Activated CD4-positive, alpha-beta T cell treated with anti-CD3 and anti-CD28 coated beads for 4 hours (primary cell): Measurements from ENCODE around the gene C10orf53.
"Not testable (repeated sequence)": the region's sequence is repeated elsewhere in the genome, so short reads cannot be mapped to it uniquely, and the experiment has no call there.

ENCODE experiments used
- DNase-seq, 2 donors: peaks; one replicate each; pipeline ENCODE4 v3.0.0-alpha.2; 2020

Gene C10orf53

GRCh38 chr10:49652421-49653272 lies 26.8 kb upstream of the C10orf53 start:
- DNase-seq = no peak

- no peak for DNase-seq
Measured at GRCh38 chr10:49653273-49653929, 26.1 kb upstream of the C10orf53 start.

DNA sequence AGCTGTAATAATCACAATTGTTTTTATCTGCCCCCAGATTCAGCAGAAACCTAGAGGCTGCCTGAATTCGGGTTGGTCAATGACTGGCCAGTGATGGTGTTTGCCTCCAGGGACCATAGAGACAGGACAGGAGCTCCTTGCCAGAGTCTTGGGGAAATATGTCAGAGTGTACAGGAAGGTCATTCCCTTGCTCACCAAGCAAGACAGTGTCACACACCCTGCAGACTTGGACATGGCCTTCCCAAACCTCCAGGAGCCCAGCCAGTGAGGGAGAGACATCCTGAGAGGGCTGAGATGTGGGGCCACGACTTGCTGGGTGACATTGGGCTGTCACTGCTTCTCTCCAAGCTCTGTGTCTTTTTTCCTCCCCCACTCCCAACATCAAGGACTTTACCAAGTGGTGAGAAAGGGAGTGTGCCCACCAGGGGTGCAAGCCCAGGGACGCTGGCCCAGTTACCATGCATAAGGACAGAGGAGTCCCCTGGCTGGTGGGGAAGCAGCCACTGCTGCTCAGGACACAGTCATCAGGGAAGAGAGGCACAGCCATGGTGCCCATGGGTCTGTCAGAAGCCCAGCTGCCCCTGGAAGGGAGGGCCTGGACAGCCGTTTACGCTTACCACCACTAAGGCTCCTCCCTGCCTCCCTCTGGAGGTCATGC lies 25.3 kb upstream of the C10orf53 start:
- DNase-seq = no peak

DNA sequence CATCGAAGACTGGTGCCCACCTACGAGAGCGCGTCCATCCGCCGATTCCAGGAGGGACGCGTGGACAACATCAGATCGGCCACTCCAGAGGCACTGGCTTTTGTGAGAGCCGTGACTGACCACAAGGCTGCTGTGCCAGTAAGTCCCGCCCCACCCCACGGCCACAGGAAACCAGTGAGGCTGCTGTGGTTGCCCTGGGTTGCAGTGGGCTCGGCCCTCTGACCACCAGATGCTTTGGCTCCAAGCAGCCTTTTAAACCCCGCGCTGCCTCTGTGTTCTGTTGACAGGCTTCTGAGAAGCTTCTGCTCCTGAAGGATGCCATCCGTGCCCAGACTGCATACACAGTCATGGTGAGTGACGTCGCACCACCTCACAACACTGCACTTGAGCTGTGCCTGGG lies 24.4 kb upstream of the C10orf53 start:
- no peak for DNase-seq

GRCh38 chr10:49656845-49657493 lies 22.5 kb upstream of the C10orf53 start:
- DNase-seq = no peak

DNA sequence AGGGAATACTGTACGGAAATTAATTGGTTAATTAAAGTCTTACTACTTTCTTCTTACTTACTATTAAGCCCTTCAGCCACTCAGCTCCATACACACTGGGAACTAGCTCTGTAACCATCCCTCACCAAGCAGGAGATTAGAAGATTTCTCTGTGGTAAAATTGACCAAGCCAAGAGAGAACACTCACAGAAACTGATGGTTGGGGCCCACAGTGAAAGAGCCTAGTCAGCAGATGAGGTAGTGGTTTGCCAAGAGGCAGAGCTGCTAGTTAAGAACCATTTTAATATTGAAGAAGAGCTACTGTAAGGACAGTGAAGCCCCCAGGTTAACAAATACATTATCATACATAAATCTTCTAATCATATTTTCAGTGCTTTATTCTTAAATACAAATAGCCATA lies 21.8 kb upstream of the C10orf53 start:
- DNase-seq = no peak

- DNase-seq = no peak
Measured at GRCh38 chr10:49661140-49661856, 18.2 kb upstream of the C10orf53 start.

DNA sequence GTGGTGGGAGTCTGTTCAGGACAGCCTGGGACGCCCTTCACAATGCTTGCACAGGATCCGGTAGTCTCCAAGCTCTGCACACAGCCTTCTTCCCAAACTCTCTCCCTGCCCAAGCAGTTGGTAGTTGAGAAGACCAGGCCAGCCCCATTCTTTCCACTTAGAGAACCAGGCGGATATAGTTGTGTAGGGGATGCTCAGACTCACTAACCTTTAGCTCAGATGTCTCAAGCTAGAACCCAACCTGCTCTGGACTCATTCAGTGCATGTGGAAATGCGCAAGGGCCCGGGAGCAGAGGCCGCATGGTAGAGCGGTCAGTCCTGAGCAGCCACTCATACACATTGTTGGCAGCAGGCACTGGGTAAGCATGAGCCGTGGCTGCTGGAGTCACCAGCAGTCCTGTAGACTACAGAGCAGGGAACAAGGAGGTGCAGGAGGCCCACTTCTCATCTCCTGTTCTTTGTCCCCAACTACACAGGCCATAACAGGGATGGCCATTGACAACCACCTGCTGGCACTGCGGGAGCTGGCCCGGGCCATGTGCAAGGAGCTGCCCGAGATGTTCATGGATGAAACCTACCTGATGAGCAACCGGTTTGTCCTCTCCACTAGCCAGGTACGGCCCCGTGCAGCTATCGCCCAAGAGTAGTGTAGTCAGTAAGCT lies 17.2 kb upstream of the C10orf53 start:
- DNase-seq = no peak

DNA sequence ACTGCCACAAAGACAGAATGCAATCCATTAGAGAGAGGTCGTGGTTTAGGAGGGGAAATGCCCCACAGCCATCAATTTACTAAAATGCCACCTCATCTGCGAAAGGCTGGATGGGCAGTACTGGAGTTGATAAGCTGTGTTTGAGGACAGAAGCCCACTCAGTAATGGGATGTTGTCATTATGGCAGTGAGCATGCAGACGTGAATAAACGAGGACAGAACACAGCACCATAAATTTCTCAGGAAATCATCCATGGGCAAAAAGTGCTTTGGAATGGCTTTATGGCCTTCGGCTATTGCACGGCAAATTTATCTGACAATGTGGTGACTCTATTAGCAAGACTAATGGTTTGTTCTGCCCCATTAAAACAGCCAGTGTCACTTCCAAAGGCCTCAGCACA lies 15.9 kb upstream of the C10orf53 start:
- DNase-seq = no peak

DNA sequence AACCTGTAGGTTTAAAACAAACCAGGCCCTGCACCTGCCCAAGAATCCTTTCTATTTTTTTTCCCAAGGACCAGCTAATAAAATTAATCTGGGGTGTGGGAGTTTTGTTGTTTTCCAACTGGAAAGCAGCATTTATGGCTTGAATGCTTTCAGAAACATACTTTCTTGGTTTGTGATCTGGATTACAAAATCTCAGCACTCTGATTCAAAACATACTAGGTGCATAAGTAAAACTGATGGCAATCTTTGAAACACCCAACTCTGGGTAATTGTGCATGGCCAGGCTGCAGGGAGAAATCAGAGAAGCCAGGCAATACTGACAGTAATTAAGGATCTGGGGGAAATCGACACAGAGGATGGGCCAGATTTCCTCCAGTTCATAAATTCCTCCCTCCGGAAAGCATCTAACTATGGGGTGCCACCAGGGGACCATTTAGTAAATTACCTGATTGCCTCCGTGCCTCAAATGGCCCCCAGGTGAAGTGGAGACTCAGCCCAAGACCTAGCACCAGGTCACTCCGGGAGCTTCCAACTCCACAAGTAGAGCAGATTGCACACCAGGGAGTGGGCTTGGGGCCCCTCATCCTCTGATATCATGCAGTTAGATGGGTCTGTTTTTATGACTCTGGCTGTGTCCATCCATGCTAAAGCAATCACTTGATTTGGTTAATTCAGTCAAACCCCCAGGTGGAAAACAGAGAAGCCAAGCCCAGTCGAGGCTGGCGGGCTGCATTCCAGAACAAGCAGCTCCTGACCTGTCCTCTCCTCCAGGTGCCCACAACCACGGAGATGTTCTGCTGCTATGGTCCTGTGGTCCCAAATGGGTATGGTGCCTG lies 15.2 kb upstream of the C10orf53 start:
- no peak for DNase-seq

DNA sequence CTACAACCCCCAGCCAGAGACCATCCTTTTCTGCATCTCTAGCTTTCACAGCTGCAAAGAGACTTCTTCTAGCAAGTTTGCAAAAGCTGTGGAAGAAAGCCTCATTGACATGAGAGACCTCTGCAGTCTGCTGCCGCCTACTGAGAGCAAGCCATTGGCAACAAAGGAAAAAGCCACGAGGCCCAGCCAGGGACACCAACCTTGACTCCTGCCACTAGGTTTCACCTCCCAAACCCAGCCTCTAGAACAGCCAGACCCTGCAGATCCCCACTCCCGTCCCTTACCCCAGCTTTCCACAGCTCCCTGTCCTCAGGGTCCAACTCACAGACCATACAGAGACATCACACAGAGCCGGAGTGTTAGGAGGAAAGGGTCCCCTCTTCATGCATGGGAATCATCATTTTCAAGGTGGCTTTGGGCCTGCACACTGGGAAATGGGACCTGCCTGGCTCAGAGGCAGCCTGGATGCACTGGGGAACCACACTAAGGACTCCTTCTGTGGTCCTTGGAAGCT lies 14.6 kb upstream of the C10orf53 start:
- DNase-seq = no peak

- no peak for DNase-seq
Measured at GRCh38 chr10:49666054-49666615, 13.3 kb upstream of the C10orf53 start.

GRCh38 chr10:49666685-49667084 lies 12.8 kb upstream of the C10orf53 start:
- no peak for DNase-seq

GRCh38 chr10:49667991-49668390 lies 11.5 kb upstream of the C10orf53 start:
- no peak for DNase-seq

DNA sequence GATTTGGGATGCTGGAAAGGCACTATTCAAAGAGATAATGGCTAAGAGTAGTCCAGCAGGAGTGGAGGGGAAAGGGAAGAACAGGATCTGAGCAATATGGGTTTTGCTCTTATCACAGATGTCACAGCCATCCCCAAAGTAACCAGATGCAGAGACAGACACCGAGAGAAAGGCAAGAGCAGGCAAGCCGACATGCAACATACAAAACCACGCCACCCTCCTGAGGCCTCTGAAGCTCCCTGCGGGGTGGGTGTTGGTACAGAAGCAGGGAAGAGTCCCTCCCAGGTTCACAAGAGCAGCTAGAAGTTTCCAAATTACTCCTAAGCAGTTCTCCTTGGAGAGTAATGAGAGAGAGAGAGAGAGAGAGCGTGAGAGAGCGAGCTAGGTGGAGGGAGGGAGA lies 10.8 kb upstream of the C10orf53 start:
- DNase-seq = no peak

DNA sequence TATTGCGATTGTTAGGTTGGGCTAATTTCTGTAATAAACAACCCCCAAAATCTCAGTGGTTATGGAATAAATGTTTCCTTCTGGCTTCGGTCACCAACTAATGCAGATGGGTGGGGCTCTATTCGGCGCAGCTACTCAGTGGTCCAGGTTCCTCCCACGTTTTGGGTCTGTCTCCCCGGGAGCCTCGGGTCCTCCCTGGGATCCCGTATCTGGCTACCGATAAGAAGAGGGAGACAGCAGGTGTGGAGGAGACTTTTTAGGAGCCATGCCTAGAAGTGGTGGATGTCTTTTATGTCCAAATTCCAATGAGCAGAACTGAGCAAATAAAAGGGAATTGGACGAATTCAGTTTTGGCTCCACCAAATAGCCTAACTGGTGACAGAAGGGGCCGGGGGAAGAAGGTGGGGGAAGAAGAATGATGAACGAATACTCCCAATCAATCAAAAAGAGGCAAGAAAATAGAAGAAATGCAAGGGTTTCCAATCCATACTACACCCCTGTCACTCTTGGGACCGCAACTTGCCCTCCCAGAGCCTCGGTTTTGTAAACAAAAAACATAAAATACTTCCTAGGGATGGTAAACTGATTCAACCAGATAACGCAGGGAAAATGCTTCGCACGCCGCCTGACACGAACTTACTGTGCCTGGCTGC lies 498 bp upstream of the C10orf53 start:
- no peak for DNase-seq

- DNase-seq = not testable (repeated sequence)
Measured at GRCh38 chr10:49682449-49682848, 3.0 kb downstream of the C10orf53 start.

DNA sequence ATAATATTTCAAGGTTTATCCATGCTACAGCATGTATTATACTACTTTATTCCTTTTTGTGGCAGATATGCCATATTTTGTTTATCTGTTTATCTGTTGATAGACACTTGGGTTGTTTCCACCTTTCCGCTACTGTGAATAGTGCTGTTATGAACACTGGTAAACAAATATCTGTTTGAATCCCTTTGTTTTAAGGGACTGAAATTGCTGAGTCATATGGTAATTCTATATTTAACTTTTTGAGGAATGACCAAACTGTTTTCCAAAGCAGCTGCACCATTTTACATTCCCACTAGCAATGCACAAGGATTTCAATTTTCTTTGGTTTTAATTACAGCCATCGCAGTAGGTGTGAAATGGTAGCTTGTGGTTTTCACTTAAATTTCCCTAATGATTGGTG lies 3.4 kb downstream of the C10orf53 start:
- no peak for DNase-seq

DNA sequence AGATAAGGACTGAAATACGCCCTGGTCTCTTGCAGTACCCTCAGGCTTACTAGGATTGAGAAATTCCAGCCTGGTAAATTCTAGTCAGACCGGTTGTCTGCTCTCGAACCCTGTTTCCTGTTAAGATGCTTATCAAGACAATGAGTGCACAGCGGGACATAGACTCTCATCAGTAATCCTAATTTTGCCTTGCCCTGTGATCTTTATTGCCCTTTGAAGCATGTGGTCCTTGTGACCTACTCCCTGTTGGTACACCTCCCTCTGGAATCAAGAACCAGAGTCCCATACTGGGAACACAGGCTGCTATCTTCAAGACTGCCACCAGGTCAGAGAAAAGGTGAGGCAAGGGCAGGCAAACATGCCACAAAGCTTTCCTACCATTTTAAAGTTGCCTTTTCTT lies 7.2 kb downstream of the C10orf53 start:
- no peak for DNase-seq

DNA sequence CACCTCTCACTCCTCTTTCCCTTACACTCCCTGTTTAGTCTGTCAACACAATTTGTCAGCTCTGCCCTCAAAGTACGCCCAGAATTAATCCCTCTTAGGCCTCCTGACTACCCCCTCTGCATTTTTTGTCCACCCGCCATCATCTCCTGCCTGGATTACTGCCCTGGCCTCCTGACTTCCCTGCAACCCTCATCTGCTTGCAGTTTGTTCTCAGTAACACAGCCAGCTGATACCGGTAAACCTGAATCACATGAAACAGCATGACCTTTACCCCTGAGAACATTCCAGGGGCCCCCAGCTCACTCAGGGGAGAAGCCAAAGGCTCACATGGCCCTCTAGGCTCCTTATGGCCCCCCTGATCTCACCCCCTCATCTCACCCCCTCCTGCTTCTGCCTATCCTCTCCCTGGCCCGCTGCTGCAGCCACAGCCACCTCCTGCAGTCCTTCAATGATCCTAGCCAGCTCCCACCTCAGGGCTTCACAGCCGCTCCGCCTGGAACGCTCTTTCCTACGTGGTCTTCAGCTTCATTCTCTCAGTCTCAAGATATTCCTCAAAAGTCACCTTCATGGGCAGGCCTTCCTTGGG lies 8.9 kb downstream of the C10orf53 start:
- DNase-seq = no peak
